GM21619 (cell line): Measurements from ENCODE around the gene TANGO6.

Source experiments
- ATAC-seq: cut with Tn5 transposase; IDR thresholded peaks from one replicate; pipeline ENCODE4 v1.9.1; 2021; ENCODE audit not compliant: unreplicated experiment

Gene TANGO6

DNA sequence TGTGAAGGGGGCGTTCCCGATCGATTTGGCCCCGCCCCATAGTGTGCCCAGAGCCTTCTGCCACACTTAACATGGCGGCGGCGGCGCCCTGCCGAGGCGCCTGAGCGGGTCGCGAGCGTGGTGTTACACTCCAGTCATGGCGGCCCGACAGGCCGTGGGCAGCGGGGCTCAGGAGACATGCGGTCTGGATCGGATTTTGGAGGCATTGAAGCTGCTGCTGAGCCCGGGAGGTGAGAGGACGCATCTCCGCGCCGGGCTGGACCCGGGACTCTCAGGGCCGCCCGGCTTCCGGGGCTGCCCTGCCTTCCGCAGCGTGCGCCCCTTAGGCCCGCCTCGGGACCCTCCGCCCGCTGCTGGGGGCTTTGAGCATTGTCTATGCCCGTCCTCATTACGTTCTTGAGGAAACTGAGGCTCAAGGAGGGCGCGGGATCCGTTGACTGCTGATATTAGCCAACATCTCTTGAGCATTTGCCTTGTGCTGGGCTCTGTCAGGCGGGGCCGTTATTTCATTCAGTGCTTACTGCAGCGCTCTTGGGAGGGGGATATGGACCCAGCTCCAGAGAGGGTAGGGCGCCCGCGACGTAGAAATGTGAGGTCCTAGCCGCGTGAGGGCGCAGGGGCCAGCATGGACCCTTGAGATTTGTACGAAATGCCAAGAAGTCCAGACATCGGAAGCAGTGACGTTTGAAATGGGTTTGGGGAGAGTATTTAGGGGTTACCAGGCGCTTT lies at the start of gene TANGO6:
Gene TANGO6 (plus strand): TSS at position 50 of the 729 bp plus-strand sequence. CDS start 87 bp downstream, at position 137.
- peak; percentile 87 for ATAC-seq

DNA sequence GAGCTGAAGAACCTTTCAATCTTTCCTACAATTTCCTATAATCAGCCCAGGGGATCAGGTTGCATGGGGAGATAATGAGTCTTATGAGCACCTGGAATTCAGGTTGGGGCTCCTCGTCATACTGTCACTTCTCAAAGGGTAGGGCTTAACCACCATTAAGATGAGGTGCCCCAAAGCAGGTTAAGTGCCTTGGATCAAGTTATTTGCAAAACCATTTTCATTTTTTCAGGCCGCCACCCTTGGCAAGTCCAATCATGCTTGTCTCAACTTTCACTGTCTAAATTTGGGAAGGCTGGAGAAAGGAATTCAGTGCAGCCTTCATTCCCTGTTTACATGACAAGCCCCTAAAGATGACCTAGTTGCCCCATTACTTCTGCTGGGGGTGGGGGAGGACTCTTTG lies 44.9 kb upstream of the TANGO6 start:
- no peak for ATAC-seq

DNA sequence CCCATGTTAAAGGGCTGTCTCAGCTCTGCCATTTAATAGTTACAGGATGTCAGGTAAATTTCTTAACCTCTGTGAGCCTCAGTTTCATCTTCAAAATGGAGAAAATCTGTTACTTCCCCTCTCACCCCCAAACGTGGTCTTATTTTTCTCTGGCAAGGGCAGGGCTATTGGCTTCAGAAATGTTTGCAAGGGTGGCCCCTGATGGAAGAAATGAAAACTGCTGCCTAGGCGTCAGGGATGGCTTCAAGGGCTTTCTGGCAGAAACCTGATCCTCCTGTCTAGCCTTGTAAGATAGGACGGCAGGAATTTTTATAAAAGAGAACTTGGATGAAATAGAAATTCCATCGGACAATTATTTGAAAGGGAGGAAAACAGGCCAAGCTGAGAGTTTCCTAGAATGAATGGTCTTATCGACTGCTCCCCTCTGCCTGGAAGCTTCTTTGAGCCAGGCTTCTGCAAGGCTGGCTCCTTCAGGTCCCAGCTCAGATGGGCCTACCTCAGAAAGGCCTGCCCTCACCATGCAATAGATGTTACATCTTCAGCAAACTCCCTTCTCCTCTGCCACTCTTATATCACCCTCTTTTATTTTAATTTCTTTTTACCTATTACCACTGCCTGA lies 43.0 kb upstream of the TANGO6 start:
- peak; percentile 62 for ATAC-seq

DNA sequence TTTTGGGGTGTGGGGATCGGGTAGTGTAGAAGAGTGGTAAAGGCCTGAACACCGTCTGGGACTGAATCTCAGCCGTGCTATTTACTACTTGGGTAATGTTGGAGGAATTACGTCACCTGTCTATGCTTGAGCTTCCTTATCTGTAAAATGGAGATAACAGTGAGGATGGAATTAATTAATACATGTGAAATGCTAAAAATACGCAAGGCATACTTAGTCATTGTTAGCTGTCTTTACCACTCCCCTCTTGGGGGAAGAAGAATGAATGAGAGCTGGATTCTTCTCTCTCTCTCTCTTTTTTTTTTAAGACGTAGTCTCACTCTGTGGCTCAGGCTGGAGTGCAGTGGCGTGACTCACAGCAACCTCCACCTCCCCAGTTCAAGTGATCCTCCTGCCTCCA lies 41.1 kb upstream of the TANGO6 start:
- ATAC-seq, result no peak

DNA sequence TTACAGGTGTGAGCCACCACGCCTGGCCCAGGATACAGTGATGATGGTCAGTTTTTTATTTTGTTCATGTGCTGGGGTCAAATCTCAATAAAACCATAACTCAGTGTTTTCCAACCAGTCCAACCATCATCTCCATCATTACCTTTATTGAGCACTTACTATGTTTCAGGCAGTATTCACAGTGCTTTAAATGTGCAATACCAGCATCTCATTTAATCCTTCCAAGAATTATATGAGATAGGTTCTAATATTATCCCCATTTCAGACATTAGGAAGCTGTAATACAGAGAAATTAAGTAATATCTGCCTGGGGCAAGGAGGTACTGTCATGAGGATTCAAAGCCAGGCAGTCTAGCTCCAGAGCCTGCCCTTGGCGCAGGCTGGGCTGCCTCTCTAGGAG lies 36.9 kb upstream of the TANGO6 start:
- no peak for ATAC-seq

DNA sequence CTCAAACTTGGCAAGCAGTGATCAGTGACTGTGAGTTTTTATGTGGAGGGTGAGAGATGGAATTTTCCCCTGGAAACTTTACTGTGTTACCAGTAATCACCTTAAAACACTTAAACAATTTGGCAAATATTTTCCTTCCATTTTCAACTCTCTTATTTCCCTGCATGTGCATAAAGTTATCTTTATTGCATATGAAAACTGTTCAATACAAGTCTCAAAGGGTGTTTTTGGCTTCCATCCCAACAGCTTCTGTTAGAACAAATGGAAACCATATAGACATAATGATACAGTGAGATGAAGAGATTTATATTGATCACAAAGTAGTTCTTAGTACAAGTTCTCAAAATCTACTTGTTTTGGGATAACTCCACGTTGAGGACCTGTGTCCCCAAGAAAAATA lies 36.4 kb upstream of the TANGO6 start:
- no peak for ATAC-seq

DNA sequence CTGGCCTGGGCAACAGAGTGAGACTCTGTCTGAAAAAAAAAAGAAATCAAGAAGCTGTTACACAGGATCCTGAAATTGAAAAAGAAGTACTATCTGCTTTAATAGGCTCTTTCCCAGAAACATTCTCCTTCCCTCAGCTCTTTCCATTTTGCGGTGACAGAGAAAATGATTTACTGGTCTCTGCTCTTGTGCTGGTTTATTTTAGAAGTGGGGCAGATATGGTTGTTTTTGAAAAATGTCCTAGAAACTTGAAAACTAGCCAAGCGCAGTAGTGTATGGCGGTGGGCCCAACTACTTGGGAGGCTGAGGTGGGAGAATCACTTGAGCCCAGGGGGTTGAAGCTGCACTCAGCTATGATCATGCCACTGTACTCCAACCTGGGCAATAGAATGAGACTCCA lies 28.8 kb upstream of the TANGO6 start:
- ATAC-seq, result no peak

DNA sequence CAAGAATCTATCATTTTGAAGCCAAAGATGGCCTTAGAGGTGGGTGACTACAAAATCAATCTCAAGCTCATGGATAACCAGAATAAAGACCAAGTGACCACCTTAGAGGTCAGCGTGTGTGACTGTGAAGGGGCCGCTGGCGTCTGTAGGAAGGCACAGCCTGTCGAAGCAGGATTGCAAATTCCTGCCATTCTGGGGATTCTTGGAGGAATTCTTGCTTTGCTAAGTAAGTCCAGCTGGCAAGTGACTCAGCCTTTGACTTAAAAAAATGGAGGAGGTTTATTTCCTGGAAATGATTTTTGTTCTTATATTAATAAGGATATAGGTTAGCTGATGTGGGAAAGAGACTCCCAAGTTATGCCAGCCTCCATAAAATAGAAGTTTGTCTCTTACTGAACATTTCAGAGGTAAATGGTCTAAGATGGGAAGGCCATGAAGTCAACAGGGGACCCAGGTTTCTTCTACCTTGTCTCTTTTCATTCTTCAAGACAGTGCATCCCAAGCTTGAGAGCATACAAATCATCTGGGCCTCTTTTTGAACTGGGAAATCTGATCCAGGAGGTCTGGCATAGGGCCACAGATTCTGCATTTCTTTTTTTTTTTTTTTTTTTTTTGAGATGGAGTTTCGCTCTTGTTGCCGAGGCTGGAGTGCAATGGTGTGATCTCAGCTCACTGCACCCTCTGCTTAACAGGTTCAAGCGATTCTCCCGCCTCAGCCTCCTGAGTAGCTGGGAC lies 19.8 kb upstream of the TANGO6 start:
- no peak for ATAC-seq

DNA sequence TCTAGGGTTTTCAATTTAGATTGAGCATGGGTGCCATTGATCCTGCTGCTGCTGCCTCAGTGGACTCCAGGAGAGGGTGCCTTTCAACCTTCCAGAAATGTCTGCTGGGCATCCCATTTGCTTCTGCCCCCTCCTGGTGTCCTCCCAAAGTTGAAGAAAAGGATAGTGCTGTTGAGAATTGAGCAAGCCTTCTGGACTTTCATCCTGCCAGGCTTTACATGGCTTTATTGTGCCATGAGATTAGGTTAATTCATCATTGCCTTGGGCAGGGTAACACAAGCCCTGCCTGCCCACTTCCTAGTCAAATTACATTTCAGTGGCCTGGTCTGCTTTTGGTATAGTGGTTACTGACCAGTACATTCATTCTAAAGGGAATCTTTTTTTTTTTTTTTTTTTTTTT lies 17.9 kb upstream of the TANGO6 start:
- ATAC-seq, result no peak

DNA sequence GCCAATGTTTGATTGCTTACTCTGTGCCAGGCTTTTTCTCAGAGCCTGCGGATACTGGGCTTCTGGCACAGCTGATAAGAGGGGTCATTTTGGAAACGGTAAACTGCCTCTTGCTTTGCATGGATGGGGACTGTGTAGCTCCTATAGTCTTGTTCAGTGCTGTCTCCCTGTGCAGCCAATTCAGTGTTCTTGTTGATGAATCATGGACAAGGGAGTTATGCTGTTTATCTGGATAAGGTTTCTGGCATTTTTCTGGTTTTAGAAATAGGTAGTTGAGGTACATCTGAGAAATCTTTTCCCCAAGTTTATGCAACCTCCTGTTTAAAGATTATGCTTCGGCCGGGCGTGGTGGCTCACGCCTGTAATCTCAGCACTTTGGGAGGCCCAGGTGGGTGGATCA lies 16.7 kb upstream of the TANGO6 start:
- ATAC-seq, result no peak

DNA sequence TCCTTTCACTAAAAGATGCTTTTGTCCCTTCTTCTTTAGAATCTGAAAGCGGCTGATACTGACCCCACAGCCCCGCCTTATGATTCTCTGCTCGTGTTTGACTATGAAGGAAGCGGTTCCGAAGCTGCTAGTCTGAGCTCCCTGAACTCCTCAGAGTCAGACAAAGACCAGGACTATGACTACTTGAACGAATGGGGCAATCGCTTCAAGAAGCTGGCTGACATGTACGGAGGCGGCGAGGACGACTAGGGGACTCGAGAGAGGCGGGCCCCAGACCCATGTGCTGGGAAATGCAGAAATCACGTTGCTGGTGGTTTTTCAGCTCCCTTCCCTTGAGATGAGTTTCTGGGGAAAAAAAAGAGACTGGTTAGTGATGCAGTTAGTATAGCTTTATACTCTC lies 10.1 kb upstream of the TANGO6 start:
- no peak for ATAC-seq

DNA sequence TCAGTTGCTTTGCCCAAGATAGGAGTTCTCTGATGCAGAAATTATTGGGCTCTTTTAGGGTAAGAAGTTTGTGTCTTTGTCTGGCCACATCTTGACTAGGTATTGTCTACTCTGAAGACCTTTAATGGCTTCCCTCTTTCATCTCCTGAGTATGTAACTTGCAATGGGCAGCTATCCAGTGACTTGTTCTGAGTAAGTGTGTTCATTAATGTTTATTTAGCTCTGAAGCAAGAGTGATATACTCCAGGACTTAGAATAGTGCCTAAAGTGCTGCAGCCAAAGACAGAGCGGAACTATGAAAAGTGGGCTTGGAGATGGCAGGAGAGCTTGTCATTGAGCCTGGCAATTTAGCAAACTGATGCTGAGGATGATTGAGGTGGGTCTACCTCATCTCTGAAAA lies 8.8 kb upstream of the TANGO6 start:
- no peak for ATAC-seq

DNA sequence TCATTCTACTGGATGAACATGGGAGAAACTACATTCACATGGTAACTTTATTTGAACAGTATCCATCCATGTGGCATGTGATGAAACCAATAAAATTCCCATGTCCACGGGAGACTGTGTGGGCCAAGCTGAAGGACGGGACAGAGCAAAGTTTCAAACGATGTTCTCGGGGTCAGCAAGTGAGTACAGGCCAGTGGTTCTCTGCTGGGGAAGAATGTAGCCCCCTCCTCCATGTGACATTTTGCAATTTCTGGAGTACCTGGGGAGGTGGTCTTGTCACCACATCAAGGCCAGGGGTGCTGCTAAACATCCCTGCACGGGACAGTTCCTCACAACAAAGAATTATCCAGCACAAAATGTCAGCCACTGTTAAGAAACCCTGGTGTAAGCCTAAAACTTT lies 7.4 kb upstream of the TANGO6 start:
- no peak for ATAC-seq

DNA sequence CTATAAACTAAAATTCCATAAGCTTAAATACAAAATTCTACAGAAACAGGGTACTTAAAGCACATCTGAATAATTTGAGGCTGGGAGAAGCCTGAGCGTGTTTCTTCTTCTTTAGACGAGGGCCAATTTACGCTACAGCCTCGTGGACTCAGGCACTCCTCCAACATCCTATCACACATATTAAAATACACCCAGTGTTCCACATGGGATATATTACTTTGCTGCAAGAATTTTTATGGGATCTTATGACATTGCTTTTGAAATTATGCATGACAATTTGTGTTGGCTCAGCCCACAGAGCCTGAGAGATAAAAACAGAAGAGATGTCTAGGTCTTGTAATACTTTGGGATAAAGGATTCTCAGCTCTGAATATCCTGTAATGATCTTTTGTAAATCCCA lies 3.5 kb upstream of the TANGO6 start:
- ATAC-seq, result no peak

DNA sequence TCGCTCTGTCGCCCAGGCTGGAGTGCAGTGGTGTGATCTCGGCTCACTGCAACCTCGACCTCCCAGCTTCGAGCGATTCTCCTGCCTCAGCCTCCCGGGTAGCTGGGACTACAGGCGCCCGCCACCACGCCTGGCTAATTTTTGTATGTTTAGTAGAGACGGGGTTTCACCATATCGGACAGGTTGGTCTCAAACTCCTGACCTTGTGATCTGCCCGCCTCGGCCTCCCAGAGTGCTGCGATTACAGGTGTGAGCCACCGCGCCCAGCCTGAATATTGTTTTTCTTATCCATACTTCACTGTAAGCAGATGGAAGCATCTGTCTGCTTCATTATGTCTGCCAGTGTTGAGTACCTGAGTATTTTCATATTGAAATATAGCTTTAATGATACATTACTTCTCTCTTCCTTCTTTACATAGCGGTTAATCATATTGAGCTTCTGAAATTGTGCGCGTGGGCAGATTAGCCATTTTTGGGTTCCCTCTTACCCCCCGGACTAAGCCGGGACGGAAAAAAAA lies 308 bp upstream of the TANGO6 start:
- peak; percentile 2 for ATAC-seq

DNA sequence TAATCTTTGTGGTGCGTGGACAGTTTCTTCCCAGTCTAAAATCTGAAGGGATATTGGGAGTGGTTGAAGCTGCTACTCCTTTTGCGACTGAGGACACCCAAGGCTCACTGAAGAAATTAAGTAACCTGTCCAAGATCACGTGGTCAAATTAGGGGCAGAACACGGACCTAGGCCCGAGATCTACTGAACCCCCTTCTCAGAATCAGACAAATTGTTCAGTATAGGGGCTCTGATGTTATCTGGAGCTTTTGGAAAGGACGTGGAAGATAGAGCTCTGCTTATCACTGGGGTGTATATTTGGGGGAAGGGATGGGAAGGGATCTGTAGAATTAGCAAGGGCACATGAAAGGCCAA lies 857 bp downstream of the TANGO6 start:
- ATAC-seq, result no peak

DNA sequence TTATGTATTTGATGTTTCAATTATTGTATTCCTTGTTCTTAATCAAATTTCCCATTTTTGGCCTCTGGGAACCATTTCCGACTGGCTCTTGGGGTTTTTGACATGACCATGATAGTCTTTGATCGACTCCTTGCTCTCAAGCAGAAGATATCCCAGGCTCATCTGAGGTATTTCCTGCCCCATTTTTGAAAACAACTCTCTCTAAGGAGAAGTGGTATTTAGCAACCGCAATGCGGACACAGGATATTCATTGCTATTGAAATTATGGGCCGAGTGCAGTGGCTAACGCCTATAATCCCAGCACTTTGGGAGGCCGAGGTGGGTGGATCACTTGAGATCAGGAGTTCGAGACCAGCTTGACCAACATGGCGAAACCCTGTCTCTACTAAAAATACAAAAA lies 5.5 kb downstream of the TANGO6 start:
- ATAC-seq, result no peak

DNA sequence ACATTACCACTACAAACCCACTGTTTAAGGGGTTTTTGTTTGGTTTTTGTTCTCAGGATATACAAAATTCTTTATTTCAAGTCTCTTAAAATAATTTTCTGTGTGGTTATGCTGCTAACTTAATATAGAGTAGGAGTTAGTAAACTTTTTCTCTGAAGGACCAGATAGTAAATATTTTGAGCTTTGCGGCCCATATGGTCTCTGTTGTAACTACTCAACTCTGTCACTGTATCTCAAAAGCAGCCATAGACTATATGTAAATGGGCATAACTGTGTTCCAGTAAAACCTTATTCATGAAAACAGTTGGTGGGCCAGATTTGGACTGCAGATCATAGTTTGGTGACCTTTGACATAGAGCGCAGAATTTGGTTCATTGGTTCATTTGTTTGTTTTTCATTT lies 7.2 kb downstream of the TANGO6 start:
- ATAC-seq, result no peak

DNA sequence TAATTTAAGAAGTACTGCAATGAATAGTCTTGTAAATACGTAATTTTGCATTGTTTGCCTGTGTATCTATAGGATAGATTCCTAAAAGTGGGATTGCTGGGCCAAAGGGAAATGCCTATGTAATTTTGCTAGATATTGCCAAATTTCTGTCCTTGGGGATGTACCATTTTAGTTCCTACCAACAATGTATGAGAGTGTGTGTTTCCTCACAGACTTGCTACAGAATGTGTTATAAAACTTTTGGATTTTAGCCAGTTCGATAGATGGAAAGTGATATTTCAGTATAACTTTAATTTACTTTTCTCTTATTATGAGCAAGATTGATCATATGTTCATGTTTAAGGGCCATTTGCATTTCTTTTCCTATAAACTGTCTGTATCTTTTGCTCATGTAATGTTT lies 8.3 kb downstream of the TANGO6 start:
- no peak for ATAC-seq

DNA sequence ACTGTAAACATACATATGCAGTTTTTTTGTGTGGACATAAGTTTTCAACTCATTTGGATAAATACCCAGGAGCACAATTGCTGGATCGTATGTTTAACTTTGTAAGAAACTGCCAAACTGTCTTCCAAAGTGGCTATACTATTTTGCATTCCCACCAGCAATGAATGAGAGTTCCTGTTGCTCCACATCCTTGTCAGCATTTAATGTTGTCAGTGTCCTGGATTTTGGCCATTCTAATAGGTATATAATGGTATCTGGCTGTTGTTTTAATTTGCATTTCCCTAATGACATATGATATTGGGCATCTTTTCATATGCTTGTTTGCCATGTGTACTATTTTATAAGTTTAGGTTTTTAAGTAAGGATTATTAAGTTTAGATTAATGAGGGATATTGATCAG lies 14.1 kb downstream of the TANGO6 start:
- no peak for ATAC-seq

DNA sequence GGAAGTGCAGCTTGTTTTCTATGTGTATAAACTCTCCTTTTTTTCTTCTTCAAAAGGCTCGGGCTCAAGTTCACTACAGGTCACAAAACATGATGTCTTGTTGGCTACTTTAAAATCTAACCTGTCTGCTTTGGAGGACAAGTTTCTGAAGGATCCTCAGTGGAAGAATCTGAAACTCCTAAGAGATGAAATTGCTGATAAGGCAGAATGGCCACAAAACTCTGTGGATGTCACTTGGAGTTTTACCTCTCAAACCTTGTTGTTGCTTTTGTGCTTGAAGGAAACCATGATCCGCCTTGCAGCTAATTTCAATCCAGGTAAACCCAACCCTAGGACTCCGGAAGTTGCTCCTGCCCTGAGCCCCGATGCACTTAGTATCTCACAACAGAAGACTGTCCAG lies 16.5 kb downstream of the TANGO6 start:
- ATAC-seq, result no peak
